Karpas-422 (cell line): ENCODE data around the gene RIMBP3C. TPM values are rescaled to one million over a fixed set of nuclear protein-coding genes. Genes with fewer than 3 reads are reported as not detected.
"Not testable (repeated sequence)": the region's sequence is repeated elsewhere in the genome, so short reads cannot be mapped to it uniquely, and the experiment has no call there.

Experiments used
- DNase-seq: peaks from one replicate; pipeline ENCODE4 v3.0.0-alpha.2; 2015
- H2AFZ ChIP-seq: fragments of 200-600 bp; sonication (generic); 2 replicates; pipeline ENCODE4 v1.6.1; 2014; ENCODE audit warnings: antibody characterized with exemption, low read length, mixed read lengths
- H3K27ac ChIP-seq: fragments of 200-600 bp; sonication (generic); 2 replicates; pipeline ENCODE4 v1.5.1; 2014; ENCODE audit warnings: mild to moderate bottlenecking, low read length, moderate library complexity
- H3K27me3 ChIP-seq: fragments of 200-600 bp; sonication (generic); 2 replicates; pipeline ENCODE4 v1.6.1; 2014; ENCODE audit warnings: low read length, mixed read lengths
- H3K36me3 ChIP-seq: fragments of 200-600 bp; sonication (generic); 2 replicates; pipeline ENCODE4 v1.6.1; 2014; ENCODE audit warnings: low read length, mixed read lengths; ENCODE audit not compliant: insufficient read depth
- H3K4me1 ChIP-seq: fragments of 200-600 bp; sonication (generic); 2 replicates; pipeline ENCODE4 v1.6.1; 2014; ENCODE audit warnings: mild to moderate bottlenecking, low read length, mixed read lengths
- H3K4me2 ChIP-seq: fragments of 200-600 bp; sonication (generic); 2 replicates; pipeline ENCODE4 v1.6.1; 2014; ENCODE audit warnings: low read length, low read depth, mild to moderate bottlenecking; ENCODE audit not compliant: poor library complexity, severe bottlenecking
- H3K4me3 ChIP-seq: fragments of 200-600 bp; sonication (generic); 2 replicates; pipeline ENCODE4 v1.5.1; 2014; ENCODE audit warnings: mild to moderate bottlenecking, antibody characterized with exemption, low read length, mixed read lengths
- H3K79me2 ChIP-seq: fragments of 200-600 bp; sonication (generic); 2 replicates; pipeline ENCODE4 v1.6.1; 2014; ENCODE audit warnings: mild to moderate bottlenecking, low read length, mixed read lengths
- H3K9ac ChIP-seq: fragments of 200-600 bp; sonication (generic); 2 replicates; pipeline ENCODE4 v1.6.0; 2014; ENCODE audit warnings: low read length
- H3K9me2 ChIP-seq: fragments of 200-600 bp; sonication (generic), shearing (Covaris generic); replicated peaks from 2 replicates; pipeline ENCODE4 v1.6.0; 2014; ENCODE audit warnings: mild to moderate bottlenecking, low read length, moderate library complexity; ENCODE audit not compliant: insufficient read depth
- H3K9me3 ChIP-seq: fragments of 300-700, 200-600 bp; sonication (generic); 2 replicates; pipeline ENCODE4 v1.6.1; 2014; ENCODE audit warnings: low read length, mixed read lengths
- H4K20me1 ChIP-seq: fragments of 200-600 bp; sonication (generic); 2 replicates; pipeline ENCODE4 v1.6.1; 2014; ENCODE audit warnings: mild to moderate bottlenecking, antibody characterized with exemption, low read length, low read depth; ENCODE audit not compliant: insufficient read depth
- total RNA-seq: library from RNA; depleted of rRNA; stranded (reverse); fragments of >200 nt; shearing (Covaris generic); gene quantifications from 2 replicates; pipeline ENCODE4 v1.2.3, GENCODE V29; 2014; ENCODE audit warnings: low replicate concordance; rRNA removed

The RIMBP3C gene
- total RNA-seq = 0.65 TPM in 1 of 2 replicates, not detected in the other

- not testable (repeated sequence) for DNase-seq, H3K4me1 ChIP-seq, H3K27ac ChIP-seq, H3K4me3 ChIP-seq, H3K36me3 ChIP-seq, H4K20me1 ChIP-seq, H3K9me3 ChIP-seq, H3K9ac ChIP-seq, H3K27me3 ChIP-seq, H3K9me2 ChIP-seq, H2AFZ ChIP-seq, H3K79me2 ChIP-seq, H3K4me2 ChIP-seq
Measured at GRCh38 chr22:21551361-21551760, at the start of gene RIMBP3C. TSS of gene RIMBP3C (minus strand) at chr22:21551461. CDS start at chr22:21550976, 485 bp downstream.

GRCh38 chr22:21599053-21599893, 48.0 kb upstream of the RIMBP3C start:
- H4K20me1 ChIP-seq = peaks cover 22% of the 10 kb centered on the region
- H3K4me3 ChIP-seq = no peak overlapping the region
- no peaks in the 10 kb centered on the region for H3K9me3 ChIP-seq
- H3K4me1 ChIP-seq = peaks cover 16% of the 10 kb centered on the region
- peaks cover 91% of the 10 kb centered on the region for H3K79me2 ChIP-seq
- H3K9me2 ChIP-seq = no peaks in the 10 kb centered on the region
- H3K4me2 ChIP-seq = no peak overlapping the region
- no peak for DNase-seq
- peaks cover 15% of the 10 kb centered on the region for H3K36me3 ChIP-seq
- H3K27me3 ChIP-seq = no peaks in the 10 kb centered on the region
- H3K27ac ChIP-seq = no peak overlapping the region
- H3K9ac ChIP-seq = no peak overlapping the region
- no peak overlapping the region for H2AFZ ChIP-seq

- Histone ChIP-seq H3K27ac (no peak overlapping the region), H3K9ac (no peak overlapping the region)
Measured at GRCh38 chr22:21598302-21598701, 47.0 kb upstream of the RIMBP3C start.

GRCh38 chr22:21596356-21597135, 45.3 kb upstream of the RIMBP3C start:
- not testable (repeated sequence) for H3K9me2 ChIP-seq, H3K4me1 ChIP-seq, H2AFZ ChIP-seq, H3K4me2 ChIP-seq, H3K9me3 ChIP-seq, H3K9ac ChIP-seq, DNase-seq, H3K4me3 ChIP-seq, H3K27ac ChIP-seq, H3K27me3 ChIP-seq
- Histone ChIP-seq H4K20me1 (peaks cover 21% of the 10 kb centered on the region; the same call in 1 of the 2 replicates), H3K79me2 (peaks cover 97% of the 10 kb centered on the region), H3K36me3 (peaks cover 29% of the 10 kb centered on the region)

More at GRCh38 chr22:21598302-21598701, 47.0 kb upstream of the RIMBP3C start:
- no peak for DNase-seq
- Histone ChIP-seq H4K20me1 (peaks cover 24% of the 10 kb centered on the region), H2AFZ (no peak overlapping the region), H3K9me2 (no peaks in the 10 kb centered on the region), H3K27me3 (no peaks in the 10 kb centered on the region), H3K79me2 (peaks cover 94% of the 10 kb centered on the region), H3K4me1 (peaks cover 9% of the 10 kb centered on the region; the same call in 1 of the 2 replicates), H3K4me3 (no peak overlapping the region), H3K4me2 (no peak overlapping the region), H3K9me3 (no peaks in the 10 kb centered on the region), H3K36me3 (peaks cover 23% of the 10 kb centered on the region)

- Histone ChIP-seq H3K9ac (no peak overlapping the region), H3K9me3 (no peaks in the 10 kb centered on the region), H3K79me2 (peaks cover 97% of the 10 kb centered on the region), H3K4me3 (no peak overlapping the region), H3K4me2 (no peak overlapping the region), H2AFZ (no peak overlapping the region), H3K9me2 (no peaks in the 10 kb centered on the region), H3K27ac (no peak overlapping the region), H4K20me1 (peaks cover 35% of the 10 kb centered on the region; the same call in 1 of the 2 replicates), H3K27me3 (no peaks in the 10 kb centered on the region), H3K36me3 (peaks cover 29% of the 10 kb centered on the region), H3K4me1 (peaks cover 16% of the 10 kb centered on the region)
- DNase-seq = no peak
Measured at GRCh38 chr22:21594865-21595452, 43.7 kb upstream of the RIMBP3C start.

GRCh38 chr22:21593406-21594232, 42.4 kb upstream of the RIMBP3C start:
- Histone ChIP-seq H3K36me3 (peaks cover 29% of the 10 kb centered on the region), H3K9ac (no peak overlapping the region), H3K4me2 (no peak overlapping the region), H3K79me2 (peaks cover 97% of the 10 kb centered on the region), H4K20me1 (peaks cover 34% of the 10 kb centered on the region; the same call in 1 of the 2 replicates), H2AFZ (no peak overlapping the region), H3K9me3 (no peaks in the 10 kb centered on the region), H3K4me1 (peaks cover 24% of the 10 kb centered on the region), H3K27ac (no peak overlapping the region), H3K9me2 (no peaks in the 10 kb centered on the region), H3K27me3 (no peaks in the 10 kb centered on the region), H3K4me3 (no peak overlapping the region)
- DNase-seq = no peak

GRCh38 chr22:21592422-21592821, 41.2 kb upstream of the RIMBP3C start:
- no peak overlapping the region for H2AFZ ChIP-seq

More at GRCh38 chr22:21592422-21592821, 41.2 kb upstream of the RIMBP3C start:
- H3K79me2 ChIP-seq = peaks cover 97% of the 10 kb centered on the region
- peaks cover 29% of the 10 kb centered on the region for H3K36me3 ChIP-seq
- no peak overlapping the region for H3K9ac ChIP-seq
- H4K20me1 ChIP-seq = peaks cover 38% of the 10 kb centered on the region
- no peak overlapping the region for H3K4me2 ChIP-seq
- no peak overlapping the region for H3K27ac ChIP-seq
- no peaks in the 10 kb centered on the region for H3K27me3 ChIP-seq
- no peak for DNase-seq
- no peak overlapping the region for H3K4me3 ChIP-seq
- H3K9me3 ChIP-seq = no peaks in the 10 kb centered on the region
- H3K4me1 ChIP-seq = peaks cover 33% of the 10 kb centered on the region
- no peaks in the 10 kb centered on the region for H3K9me2 ChIP-seq
